NCI-H2227 treated with DMSO at 0.1 percent for 48 hours (cell line): ENCODE measurements around the gene CDC40.
A peak's percentile ranks its signal among the peaks of the same experiment; 100 is the strongest.

ENCODE experiments used
- DNase-seq: peaks from one replicate; lab custom pipeline; 2025; lab: John Stamatoyannopoulos, UW

Gene CDC40

GRCh38 chr6:110180228-110181008 lies at the start of gene CDC40:
CDC40 (plus strand) TSS chr6:110180427; CDS start chr6:110180445, 18 bp downstream.
- peak; percentile 30 for DNase-seq

DNA sequence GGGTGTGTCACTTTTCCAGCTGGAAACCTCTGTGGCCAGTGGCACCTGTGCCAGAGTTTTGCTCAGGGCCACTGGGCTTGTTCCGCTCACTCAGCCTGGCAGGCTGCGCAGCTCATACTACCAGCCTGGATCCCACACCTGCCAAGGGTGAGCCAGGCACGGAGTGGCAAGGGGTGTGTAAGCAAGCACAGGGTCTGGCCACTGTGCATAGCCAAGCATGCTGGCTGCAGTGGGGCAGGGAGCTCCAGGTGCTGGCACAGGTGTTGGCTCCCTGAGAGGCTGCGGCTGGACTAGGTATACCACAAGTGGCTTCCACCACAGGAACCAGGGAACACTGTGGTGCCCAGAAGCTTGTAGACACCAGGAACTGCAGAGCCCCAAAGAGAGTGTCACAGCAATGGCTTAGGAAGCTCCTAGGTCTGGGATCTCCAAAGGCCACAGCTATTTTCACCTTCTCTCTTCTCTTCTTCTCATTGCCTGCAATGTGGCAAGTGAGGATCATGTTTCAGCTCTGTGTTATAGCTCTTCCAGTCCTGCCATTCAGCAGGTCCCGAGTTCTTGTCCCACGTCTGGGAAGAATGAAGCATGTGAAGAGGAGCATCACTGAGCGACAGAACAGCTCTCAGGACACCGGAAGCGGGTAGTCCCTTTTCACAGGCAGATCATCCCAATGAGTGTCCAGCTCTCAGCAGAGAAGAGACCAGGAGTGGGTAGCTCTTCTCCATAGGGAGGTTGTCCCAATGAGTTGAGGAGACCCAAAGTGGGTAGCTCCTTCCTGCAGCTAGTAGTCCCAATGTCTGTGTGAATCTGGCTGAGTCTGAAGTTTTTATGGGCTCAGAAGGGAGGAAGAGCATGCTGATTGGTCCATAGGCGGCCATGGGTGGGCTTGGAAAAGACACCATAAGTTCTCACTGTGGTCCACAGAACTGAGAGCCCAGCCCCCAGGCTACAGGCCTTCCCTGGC lies 42.0 kb upstream of the CDC40 start:
- DNase-seq, result no peak

GRCh38 chr6:110139052-110139451 lies 41.2 kb upstream of the CDC40 start:
- DNase-seq, result no peak

DNA sequence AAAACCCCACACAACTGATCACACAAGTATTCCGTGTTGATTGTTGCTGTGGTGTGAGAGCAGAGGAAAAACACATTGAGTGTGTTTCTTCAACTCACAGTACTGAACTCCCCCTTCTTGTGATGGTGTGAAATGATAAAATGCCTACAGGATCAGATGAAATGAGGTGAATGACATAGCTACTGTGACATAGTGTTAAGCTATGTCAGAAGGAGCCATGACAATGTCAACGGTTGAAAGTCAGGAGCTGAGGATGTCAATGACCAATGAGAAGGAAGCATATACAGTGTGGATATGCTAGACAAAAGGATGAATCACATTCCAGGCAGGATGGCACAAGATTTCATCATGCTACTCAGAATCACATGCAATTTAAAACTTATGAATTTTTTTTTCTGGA lies 39.6 kb upstream of the CDC40 start:
- no peak for DNase-seq

GRCh38 chr6:110147870-110148269 lies 32.4 kb upstream of the CDC40 start:
- no peak for DNase-seq

GRCh38 chr6:110158479-110158878 lies 21.7 kb upstream of the CDC40 start:
- no peak for DNase-seq

DNA sequence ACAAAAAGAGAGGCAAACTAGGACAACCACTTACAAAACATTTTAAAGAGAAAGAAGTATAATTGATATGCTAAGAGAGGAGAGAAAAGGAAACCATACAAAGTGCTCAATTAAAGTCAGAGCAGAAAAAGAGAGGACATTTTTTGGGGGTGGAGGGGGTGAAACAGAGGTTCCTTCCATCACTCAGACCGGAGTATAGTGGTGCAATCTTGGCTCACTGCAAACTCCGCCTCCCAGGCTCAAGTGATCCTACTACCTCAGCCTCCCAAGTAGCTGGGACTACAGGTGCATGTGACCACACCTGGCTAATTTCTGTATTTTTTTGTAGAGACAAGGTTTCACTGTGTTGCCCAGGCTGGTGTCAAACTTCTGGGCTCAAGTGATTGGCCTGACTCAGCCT lies 10.1 kb upstream of the CDC40 start:
- no peak for DNase-seq

GRCh38 chr6:110173506-110174132 lies 6.6 kb upstream of the CDC40 start:
- no peak for DNase-seq

GRCh38 chr6:110178626-110179405 lies 1.4 kb upstream of the CDC40 start:
- DNase-seq, result peak; percentile 70

GRCh38 chr6:110179406-110180227 lies 610 bp upstream of the CDC40 start, which contains the start of gene WASF1:
WASF1 (minus strand) TSS chr6:110179670; CDS start chr6:110127601, 52,069 bp downstream.
- DNase-seq, result peak; percentile 94

DNA sequence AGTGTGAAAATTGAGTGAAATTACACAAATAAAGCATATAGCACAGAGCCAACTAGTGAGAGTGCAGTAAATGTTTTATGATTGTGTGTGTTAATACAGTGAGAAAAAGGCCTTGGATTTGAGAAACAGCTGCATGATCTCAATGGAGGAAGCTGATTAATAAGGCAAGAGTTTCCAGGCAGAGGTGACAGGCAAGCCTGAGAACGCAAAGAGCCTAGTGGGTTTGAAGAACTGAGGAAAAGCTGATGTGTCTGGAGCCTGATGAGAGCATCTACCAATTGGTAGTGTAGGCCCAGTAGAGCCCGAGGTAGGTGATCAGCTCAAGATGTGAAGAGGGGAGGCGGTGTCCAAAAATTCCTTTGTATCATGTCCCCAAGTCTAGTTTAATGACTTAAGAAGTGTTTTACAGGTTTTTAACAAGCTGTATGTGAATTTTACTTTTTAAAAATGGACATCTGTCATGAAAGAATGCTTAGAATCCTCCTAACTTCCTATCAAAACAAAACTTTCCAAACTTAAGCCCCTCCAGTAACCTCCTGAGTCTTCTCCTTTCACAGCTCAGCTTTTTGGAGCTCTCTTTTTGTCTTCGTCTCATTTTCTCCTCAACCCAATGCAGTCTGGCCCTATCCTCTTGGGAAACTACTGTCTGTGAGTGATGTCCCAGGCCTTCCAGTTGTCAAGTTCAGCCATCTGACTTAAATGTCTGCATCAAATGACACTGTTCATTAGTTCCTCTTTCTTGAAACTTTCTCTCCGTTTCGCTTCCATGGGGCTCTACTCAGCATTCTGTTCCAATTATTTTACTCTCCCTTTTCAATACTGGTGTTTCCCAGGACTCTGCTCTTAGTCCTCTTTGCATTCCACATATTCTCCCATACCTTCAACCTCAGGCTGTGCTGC lies 1.2 kb downstream of the CDC40 start:
- DNase-seq, result peak; percentile 0

DNA sequence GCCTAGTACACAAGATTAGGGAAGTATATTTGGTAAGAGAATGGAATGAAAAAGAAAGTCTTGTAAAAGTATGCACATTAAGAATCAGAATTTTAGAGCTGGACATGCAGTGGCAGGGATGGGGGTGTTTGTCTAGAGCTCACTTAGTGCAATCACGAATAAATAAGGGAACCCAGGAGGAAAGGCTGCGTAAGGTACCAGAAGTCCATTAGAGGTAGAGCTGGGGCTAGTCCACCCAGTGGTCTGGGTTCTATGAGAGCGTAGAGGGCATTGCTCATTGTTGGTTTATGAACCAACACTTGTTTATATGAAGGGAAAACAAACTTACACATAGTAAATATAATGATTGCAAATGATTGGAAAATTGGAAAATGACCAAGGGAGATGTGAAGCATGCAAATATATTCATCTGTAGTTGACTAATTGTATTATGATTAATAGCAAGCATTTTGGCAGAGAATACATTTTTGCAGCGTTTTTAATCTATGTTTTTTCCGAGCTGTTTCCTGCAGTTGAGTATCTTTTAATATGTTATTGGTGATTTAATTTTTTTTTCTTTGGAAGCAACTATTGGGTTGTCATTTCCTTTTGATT lies 3.2 kb downstream of the CDC40 start:
- no peak for DNase-seq

- no peak for DNase-seq
Observed at GRCh38 chr6:110185879-110186278, 5.7 kb downstream of the CDC40 start.

GRCh38 chr6:110188791-110189190 lies 8.6 kb downstream of the CDC40 start:
- no peak for DNase-seq

DNA sequence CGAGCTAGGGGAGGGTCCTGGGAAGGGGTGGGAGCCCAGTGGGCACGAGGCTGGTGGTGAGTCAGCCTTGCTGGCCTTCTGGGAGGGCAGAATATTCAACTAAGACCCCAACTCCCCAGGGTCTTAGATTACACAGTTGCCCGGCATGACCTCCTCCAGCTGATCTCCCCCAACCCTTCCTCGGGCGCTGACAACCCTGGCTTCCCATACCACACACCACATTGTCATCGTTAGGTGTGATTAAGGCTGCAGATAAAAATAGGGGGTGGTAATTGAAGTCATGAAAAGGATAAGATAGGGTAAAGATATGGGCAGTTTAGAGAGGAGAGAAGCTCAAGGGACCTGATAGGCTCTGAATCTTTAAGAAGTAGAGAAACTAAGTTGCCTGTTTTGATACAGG lies 10.5 kb downstream of the CDC40 start:
- DNase-seq, result no peak

DNA sequence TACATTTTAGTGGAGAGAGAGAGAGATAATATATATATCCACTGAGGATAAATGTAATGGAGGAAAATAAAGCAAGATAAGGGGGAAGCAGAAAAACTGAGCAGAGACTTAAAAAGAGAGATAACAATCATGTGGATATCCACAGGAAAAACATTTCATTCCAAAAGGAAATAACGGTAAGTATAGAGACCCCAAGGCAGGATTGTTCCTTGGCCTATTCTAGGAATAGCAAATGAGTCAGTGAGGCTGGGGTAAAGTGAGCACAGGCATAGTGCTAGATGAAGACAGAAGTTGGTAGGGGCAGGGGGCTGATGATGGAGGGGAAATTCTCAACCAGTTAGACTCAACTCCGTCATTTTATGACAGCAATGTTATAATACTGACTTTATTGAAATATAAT lies 11.2 kb downstream of the CDC40 start:
- no peak for DNase-seq

DNA sequence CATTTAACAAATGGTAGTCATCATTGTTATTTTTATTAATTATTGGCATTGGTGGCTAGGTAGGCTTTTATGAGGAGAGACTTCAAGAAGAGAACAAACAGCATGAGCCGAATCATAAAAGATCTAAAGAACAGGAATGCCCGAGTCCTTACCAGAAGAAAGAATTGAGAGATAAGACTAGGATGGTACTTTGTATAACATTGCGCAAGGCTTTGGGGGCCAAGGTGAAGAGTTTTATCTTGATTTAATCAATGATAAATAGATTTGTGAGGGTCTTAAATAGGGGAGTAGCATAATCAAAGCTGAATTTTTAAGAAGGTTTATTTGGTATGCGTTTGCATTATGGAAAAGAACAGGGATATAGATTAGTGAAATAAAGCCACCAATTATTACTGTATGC lies 15.4 kb downstream of the CDC40 start:
- DNase-seq, result no peak

DNA sequence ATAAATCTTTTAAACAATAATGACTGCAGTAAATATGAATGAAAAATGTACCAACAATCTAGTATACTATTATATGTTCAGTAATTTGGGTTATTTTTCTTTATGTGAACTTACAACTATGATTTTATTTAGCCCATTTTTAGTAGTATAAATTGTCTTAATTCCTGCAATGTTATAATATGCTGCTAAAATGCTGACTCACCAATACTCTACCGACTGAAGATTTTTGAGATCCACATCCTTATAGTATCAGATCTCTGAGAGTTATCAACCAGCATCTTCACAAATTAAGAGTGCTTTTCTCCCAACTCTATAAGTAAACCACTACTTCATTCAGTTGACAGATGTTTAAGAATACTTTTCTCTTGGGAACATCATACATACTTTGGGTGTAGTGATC lies 16.6 kb downstream of the CDC40 start:
- DNase-seq, result no peak

DNA sequence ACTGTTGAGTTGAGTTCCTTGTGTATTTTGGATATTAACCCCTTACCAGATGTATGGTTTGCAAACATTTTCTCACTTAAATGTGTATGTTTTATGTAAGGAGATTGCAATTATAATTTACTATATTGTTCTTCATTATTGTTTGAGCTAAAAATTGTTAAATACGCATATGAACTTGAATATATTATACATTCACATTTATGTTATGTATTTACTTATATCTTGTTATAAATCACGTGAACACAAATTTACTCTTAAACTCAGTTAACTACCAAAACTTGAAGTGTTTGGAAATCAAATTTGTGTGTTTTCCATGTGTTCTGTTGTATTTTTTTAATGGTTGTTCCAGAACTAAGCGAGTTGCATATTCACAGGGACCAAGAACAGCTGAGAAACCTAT lies 18.3 kb downstream of the CDC40 start:
- DNase-seq, result no peak
